HepG2 (cell line): ENCODE data around the gene STAM. TPM values are rescaled to one million over a fixed set of nuclear protein-coding genes. Genes with fewer than 3 reads are reported as not detected.

ENCODE experiments used
- ATAC-seq: fragments of 200-7000 bp; cut with Tn5 transposase; 3 replicates; pipeline ENCODE4 v1.9.1; 2020; ENCODE audit warnings: mild to moderate bottlenecking, moderate library complexity
- BruUV-seq: library from RNA; stranded (reverse); fragments of 400-500 nt; replicated peaks from 2 replicates; lab custom pipeline; 2021; lab: Mats Ljungman, UMichigan
- CTCF ChIA-PET: fragments of 300-600 bp; formaldehyde crosslinking; extraction: SDS; loops from one replicate; lab custom pipeline; 2021; ENCODE audit warnings: low total read pairs, inconsistent platforms, low intra/inter-chr PET ratio; lab: Yijun Ruan, JAX
- POLR2A ChIA-PET: fragments of 350-600 bp; sonication (Branson Sonifier 250); formaldehyde crosslinking; loops from one replicate; lab custom pipeline; 2020; ENCODE audit warnings: antibody characterized with exemption, inconsistent platforms; lab: Yijun Ruan, JAX
- DNase-seq: peaks from one replicate; pipeline ENCODE4 v3.0.0-alpha.2; 2015; ENCODE audit warnings: low spot score
- FAIRE-seq: peaks from 3 replicates; lab custom pipeline; 2011; peaks lifted over from hg19 to GRCh38; lab: Jason Lieb, UNC
- H2AFZ ChIP-seq: one replicate; pipeline ENCODE4 v1.6.1; 2011; ENCODE audit warnings: low read length, inconsistent platforms
- H3K27ac ChIP-seq: fragments of 300-600 bp; 3 replicates; pipeline ENCODE4 v1.8.0; 2011; ENCODE audit warnings: mixed run types, mild to moderate bottlenecking, mixed read lengths, low read length, inconsistent platforms; ENCODE audit not compliant: insufficient read depth; ENCODE audit errors: extremely low read length
- H3K27me3 ChIP-seq, 2 experiments: fragments of 200-600 bp in 1 of 2; 2 replicates in 1 of 2; 3 replicates in 1 of 2; pipeline versions ENCODE4 v1.6.0 to v1.8.0; 2011; ENCODE audit warnings: low read length in 2 of 2, mild to moderate bottlenecking in 2 of 2, moderate library complexity in 2 of 2, inconsistent platforms in 1 of 2; ENCODE audit not compliant: insufficient read depth in 2 of 2, control insufficient read depth in 1 of 2
- H3K36me3 ChIP-seq, 2 experiments: fragments of 200-600 bp in 1 of 2; replicated peaks in 1 of 2; 2 replicates in 1 of 2; 3 replicates in 1 of 2; pipeline versions ENCODE4 v1.5.1 to v1.8.0; 2011; ENCODE audit warnings: low read length in 2 of 2, inconsistent platforms in 1 of 2; ENCODE audit not compliant: insufficient read depth in 2 of 2, control insufficient read depth in 1 of 2
- H3K4me1 ChIP-seq: 2 replicates; pipeline ENCODE4 v1.5.1; 2012; ENCODE audit warnings: low read length, inconsistent platforms; ENCODE audit not compliant: insufficient read depth
- H3K4me2 ChIP-seq: 2 replicates; pipeline ENCODE4 v1.6.0; 2011; ENCODE audit warnings: low read depth, low read length, inconsistent platforms
- H3K4me3 ChIP-seq, 3 experiments: fragments of 200-600 bp in 1 of 3; sonication (generic), shearing (Covaris generic) in 1 of 3; replicated peaks in 1 of 3; 2 replicates each; pipeline ENCODE4 v1.5.1; 2011 to 2016; ENCODE audit warnings: low read length in 3 of 3, inconsistent platforms in 2 of 3, low read depth in 2 of 3, mild to moderate bottlenecking in 2 of 3, control low read depth in 1 of 3, mixed read lengths in 1 of 3; ENCODE audit not compliant: insufficient read depth in 1 of 3
- H3K79me2 ChIP-seq: one replicate; pipeline ENCODE4 v1.6.1; 2011; ENCODE audit warnings: low read length, inconsistent platforms; ENCODE audit not compliant: insufficient read depth
- H3K9ac ChIP-seq: 2 replicates; pipeline ENCODE4 v1.6.0; 2011; ENCODE audit warnings: mild to moderate bottlenecking, low read depth, low read length, inconsistent platforms; ENCODE audit not compliant: insufficient read depth
- H3K9me3 ChIP-seq: 2 replicates; pipeline ENCODE4 v1.5.1; 2012; ENCODE audit warnings: mild to moderate bottlenecking, low read length
- H4K20me1 ChIP-seq: 2 replicates; pipeline ENCODE4 v1.6.0; 2011; ENCODE audit warnings: inconsistent platforms, mild to moderate bottlenecking, low read length, moderate library complexity; ENCODE audit not compliant: insufficient read depth
- AGO2 ChIP-seq: fragments of 200-400 bp; formaldehyde crosslinking; optimal IDR thresholded peaks from 2 replicates; pipeline ENCODE3; 2017; ENCODE audit warnings: mild to moderate bottlenecking, low read depth, low read length, moderate library complexity
- ATF3 ChIP-seq: sonication (generic); formaldehyde crosslinking; IDR thresholded peaks from 2 replicates; pipeline ENCODE4 v1.4.0; 2020; ENCODE audit warnings: missing genetic modification reagents
- BCL6 ChIP-seq: IDR thresholded peaks from 2 replicates; pipeline ENCODE4 v1.6.1; 2016; ENCODE audit warnings: missing genetic modification reagents, missing compliant biosample characterization
- MBNL3 ChIP-seq: fragments of 250-450 bp; sonication (Bioruptor Pico); conservative IDR thresholded peaks from 2 replicates; pipeline ENCODE4 v1.8.0; 2022; ENCODE audit warnings: mild to moderate bottlenecking, inconsistent platforms
- NFE2L2 ChIP-seq: fragments of 150-350 bp; IDR thresholded peaks from 2 replicates; pipeline ENCODE4 v1.6.1; 2014; ENCODE audit warnings: low read length
- NFYC ChIP-seq: IDR thresholded peaks from 2 replicates; pipeline ENCODE4 v1.6.1; 2016; ENCODE audit warnings: missing genetic modification reagents, missing compliant biosample characterization
- RXRB ChIP-seq: IDR thresholded peaks from 2 replicates; pipeline ENCODE4 v1.6.1; 2016; ENCODE audit warnings: borderline replicate concordance, missing genetic modification reagents, missing compliant biosample characterization
- SIN3B ChIP-seq: fragments of 150-350 bp; IDR thresholded peaks from 2 replicates; pipeline ENCODE4 v1.6.1; 2014; ENCODE audit warnings: low read length
- SNAPC2 ChIP-seq: sonication (generic); formaldehyde crosslinking; IDR thresholded peaks from 2 replicates; pipeline ENCODE4 v1.8.1; 2022; ENCODE audit warnings: mild to moderate bottlenecking, missing genetic modification reagents
- SNRNP70 ChIP-seq: fragments of 200-400 bp; formaldehyde crosslinking; IDR thresholded peaks from 2 replicates; pipeline ENCODE4 v1.6.1; 2017; ENCODE audit warnings: mild to moderate bottlenecking, low read depth, low read length, moderate library complexity
- U2AF2 ChIP-seq: fragments of 200-400 bp; formaldehyde crosslinking; IDR thresholded peaks from 2 replicates; pipeline ENCODE4 v1.6.1; 2017; ENCODE audit warnings: low read depth, mild to moderate bottlenecking, low read length
- XRCC5 ChIP-seq: fragments of 200-400 bp; formaldehyde crosslinking; optimal IDR thresholded peaks from 2 replicates; pipeline ENCODE3; 2017; ENCODE audit warnings: mild to moderate bottlenecking, low read length
- ZFYVE20 ChIP-seq: sonication (generic); formaldehyde crosslinking; IDR thresholded peaks from 2 replicates; pipeline ENCODE4 v1.8.0; 2023; ENCODE audit warnings: low read depth, mild to moderate bottlenecking, moderate library complexity, missing genetic modification reagents, borderline replicate concordance
- ZNF441 ChIP-seq: sonication (generic); formaldehyde crosslinking; IDR thresholded peaks from 2 replicates; pipeline ENCODE4 v1.7.0; 2021; ENCODE audit warnings: missing genetic modification reagents, borderline replicate concordance
- ZNF556 ChIP-seq: sonication (generic); formaldehyde crosslinking; IDR thresholded peaks from 2 replicates; pipeline ENCODE4 v1.4.0; 2020; ENCODE audit warnings: mild to moderate bottlenecking, missing genetic modification reagents, borderline replicate concordance
- ZNF672 ChIP-seq: sonication (generic); formaldehyde crosslinking; IDR thresholded peaks from 2 replicates; pipeline ENCODE4 v1.8.1; 2022; ENCODE audit warnings: missing genetic modification reagents
- WGBS: methylation state at CpG from one replicate; pipeline ENCODE4 v1.1.6; 2017; ENCODE audit warnings: low lambda C conversion rate; 5-methylcytosine and 5-hydroxymethylcytosine counted together
- in situ Hi-C: cut with HindIII; loops from 2 replicates; pipeline ENCODE4 v1.10.0; 2017; ENCODE audit warnings: low pct_unique_long_range_greater_than_20kb; ENCODE audit not compliant: extremely low pct_ligation_motif_present
- intact Hi-C: fragments of 100-400 bp; cut with micrococcal nuclease; formaldehyde crosslinking; loops from one replicate; pipeline ENCODE4 v1.10.0; 2022; ENCODE audit not compliant: unreplicated experiment
- polyA plus RNA-seq, 8 experiments: library from polyadenylated mRNA; depleted of rRNA in 3 of 8; stranded (reverse) in 7 of 8; unstranded in 1 of 8; fragments of >200 nt; fragmentation: Illumina TruSeq in 4 of 8; extraction: Trizol in 4 of 8; gene quantifications; 2 replicates each; pipeline versions ENCODE4 v1.2.1 to v1.2.3, GENCODE V29; 2011 to 2016; ENCODE audit warnings: low read depth in 4 of 8, missing spikeins in 1 of 8, mixed read lengths in 1 of 8; ENCODE audit not compliant: insufficient read depth in 1 of 8
- total RNA-seq, 5 experiments: library from RNA; depleted of rRNA; stranded (reverse); fragments of >200 nt; fragmentation: Illumina TruSeq; extraction: Trizol; gene quantifications; 2 replicates each; pipeline ENCODE4 v1.2.3, GENCODE V29; 2016; ENCODE audit warnings: low read depth in 1 of 5
- TF ChIP-seq, protein P1 (sequence below): IDR thresholded peaks from 2 replicates; pipeline ENCODE4 v1.6.1; 2012; ENCODE audit warnings: low read depth, low read length, improper control_type of control experiment
- TF ChIP-seq, protein P2 (sequence below): sonication (generic); formaldehyde crosslinking; IDR thresholded peaks from 2 replicates; pipeline ENCODE4 v1.4.0; 2020; ENCODE audit warnings: missing genetic modification reagents

STAM gene
- total and polyA plus RNA-seq, 2 of the 13 experiments (the other 11 are each of a cell fraction or from before 2014, with no cell fraction given) = 19.5 to 25.1 TPM

DNA sequence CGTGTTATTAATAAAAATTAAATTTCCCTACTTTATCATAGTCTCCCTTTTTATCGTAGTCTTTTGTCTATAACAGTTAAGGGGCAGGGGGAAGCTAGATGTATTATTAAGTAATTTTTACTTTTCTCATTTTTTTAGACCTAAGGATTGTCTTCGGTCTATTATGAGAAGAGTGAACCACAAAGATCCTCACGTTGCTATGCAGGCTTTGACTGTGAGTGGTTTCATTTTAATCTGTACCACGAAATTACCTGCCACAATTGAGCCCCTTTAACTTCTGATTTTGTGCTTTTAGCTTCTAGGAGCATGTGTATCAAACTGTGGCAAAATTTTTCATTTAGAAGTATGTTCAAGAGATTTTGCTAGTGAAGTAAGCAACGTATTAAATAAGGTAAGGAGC is 40.6 kb downstream of the STAM start:
- 96% methylated on average over 6 of the region's 6 CpGs for WGBS
- H3K9me3 ChIP-seq = no peaks in the 10 kb centered on the region
- no peak overlapping the region for H3K4me2 ChIP-seq
- TF ChIP-seq ZNF672 (CRISPR knock-in tag) = no peak
- no peak for TF ChIP-seq AGO2
- no peak for TF ChIP-seq ZNF556 (CRISPR knock-in tag)
- no peak for TF ChIP-seq U2AF2
- TF ChIP-seq, protein P1, sequence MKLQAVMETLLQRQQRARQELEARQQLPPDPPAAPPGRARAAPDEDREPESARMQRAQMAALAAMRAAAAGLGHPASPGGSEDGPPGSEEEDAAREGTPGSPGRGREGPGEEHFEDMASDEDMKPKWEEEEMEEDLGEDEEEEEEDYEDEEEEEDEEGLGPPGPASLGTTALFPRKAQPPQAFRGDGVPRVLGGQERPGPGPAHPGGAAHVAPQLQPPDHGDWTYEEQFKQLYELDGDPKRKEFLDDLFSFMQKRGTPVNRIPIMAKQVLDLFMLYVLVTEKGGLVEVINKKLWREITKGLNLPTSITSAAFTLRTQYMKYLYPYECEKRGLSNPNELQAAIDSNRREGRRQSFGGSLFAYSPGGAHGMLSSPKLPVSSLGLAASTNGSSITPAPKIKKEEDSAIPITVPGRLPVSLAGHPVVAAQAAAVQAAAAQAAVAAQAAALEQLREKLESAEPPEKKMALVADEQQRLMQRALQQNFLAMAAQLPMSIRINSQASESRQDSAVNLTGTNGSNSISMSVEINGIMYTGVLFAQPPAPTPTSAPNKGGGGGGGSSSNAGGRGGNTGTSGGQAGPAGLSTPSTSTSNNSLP = no peak
- TF ChIP-seq SNRNP70 = no peak
- no peak for TF ChIP-seq ATF3 (CRISPR knock-in tag)
- no peak for TF ChIP-seq ZNF441 (CRISPR knock-in tag)
- no peak for TF ChIP-seq ZFYVE20 (CRISPR knock-in tag)
- TF ChIP-seq NFYC (CRISPR knock-in tag) = no peak
- TF ChIP-seq RXRB = no peak
- no peak for TF ChIP-seq SNAPC2 (CRISPR knock-in tag)
- no peak for TF ChIP-seq XRCC5
- no peak for TF ChIP-seq MBNL3 (CRISPR knock-in tag)
- no peak for TF ChIP-seq NFE2L2
- no peak for TF ChIP-seq SIN3B
- TF ChIP-seq BCL6 (CRISPR knock-in tag) = no peak
- TF ChIP-seq, protein P2, sequence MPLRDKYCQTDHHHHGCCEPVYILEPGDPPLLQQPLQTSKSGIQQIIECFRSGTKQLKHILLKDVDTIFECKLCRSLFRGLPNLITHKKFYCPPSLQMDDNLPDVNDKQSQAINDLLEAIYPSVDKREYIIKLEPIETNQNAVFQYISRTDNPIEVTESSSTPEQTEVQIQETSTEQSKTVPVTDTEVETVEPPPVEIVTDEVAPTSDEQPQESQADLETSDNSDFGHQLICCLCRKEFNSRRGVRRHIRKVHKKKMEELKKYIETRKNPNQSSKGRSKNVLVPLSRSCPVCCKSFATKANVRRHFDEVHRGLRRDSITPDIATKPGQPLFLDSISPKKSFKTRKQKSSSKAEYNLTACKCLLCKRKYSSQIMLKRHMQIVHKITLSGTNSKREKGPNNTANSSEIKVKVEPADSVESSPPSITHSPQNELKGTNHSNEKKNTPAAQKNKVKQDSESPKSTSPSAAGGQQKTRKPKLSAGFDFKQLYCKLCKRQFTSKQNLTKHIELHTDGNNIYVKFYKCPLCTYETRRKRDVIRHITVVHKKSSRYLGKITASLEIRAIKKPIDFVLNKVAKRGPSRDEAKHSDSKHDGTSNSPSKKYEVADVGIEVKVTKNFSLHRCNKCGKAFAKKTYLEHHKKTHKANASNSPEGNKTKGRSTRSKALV (CRISPR knock-in tag) = no peak
- FAIRE-seq = no peak
- H3K4me1 ChIP-seq = peaks cover 13% of the 10 kb centered on the region; the same call in 1 of the 2 replicates
- H3K36me3 ChIP-seq = peaks cover 1 to 21% of the 10 kb centered on the region in 2 experiments; a peak in 2 of 5 replicates
- peaks cover 62% of the 10 kb centered on the region for H3K79me2 ChIP-seq
- no peak for ATAC-seq
- in situ Hi-C loops = no loop called here
- no peak for DNase-seq
- no peak overlapping the region for H3K27ac ChIP-seq
- no peaks in the 10 kb centered on the region for H4K20me1 ChIP-seq
- ChIA-PET POLR2A (no interaction called here), CTCF (no interaction called here)
- no peak overlapping the region for H3K4me3 ChIP-seq
- intact Hi-C loops = no loop called here
- no peak overlapping the region for H3K9ac ChIP-seq
- BruUV-seq = no TSS peak
- H3K27me3 ChIP-seq = no peaks in the 10 kb centered on the region
- H2AFZ ChIP-seq = no peak overlapping the region
